ENCODE measurements around the gene BTN2A1.
A peak's percentile ranks its signal among the peaks of the same experiment; 100 is the strongest.

BTN2A1 gene

DNA sequence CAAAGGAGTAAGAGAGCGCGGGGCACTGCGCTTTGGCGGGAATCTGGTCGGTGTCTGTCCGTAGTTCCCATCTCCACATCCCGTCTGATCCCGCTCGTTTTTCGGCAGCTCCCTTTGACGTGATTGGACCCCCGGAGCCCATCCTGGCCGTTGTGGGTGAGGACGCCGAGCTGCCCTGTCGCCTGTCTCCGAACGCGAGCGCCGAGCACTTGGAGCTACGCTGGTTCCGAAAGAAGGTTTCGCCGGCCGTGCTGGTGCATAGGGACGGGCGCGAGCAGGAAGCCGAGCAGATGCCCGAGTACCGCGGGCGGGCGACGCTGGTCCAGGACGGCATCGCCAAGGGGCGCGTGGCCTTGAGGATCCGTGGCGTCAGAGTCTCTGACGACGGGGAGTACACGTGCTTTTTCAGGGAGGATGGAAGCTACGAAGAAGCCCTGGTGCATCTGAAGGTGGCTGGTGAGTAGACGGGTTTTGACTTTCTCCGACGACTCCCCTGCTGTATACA, 43.8 kb downstream of the BTN2A1 start:
- peak overlapping the region; percentile 48 for H3K4me3 ChIP-seq (ENCODE audit: low read length)

DNA sequence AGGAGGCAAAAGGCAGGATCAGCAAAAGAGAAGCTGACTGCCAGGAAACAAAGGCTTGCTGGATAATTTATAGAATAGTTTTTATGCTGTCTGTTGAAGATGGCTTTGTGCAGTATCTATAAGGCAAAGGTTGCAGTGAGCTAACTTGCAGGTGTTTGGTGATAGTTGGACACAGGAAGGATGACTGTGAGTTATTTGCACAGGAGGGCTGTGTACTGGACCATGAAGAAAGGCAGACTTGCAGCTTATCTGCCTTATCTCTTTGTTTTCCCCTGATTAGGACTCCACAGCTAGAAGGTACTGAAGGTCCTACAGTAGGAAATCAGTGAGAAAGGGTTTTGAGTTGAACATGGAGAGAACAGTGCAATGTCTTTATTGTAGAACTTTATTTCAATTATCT, 44.4 kb downstream of the BTN2A1 start:
- Histone ChIP-seq H3K9me2 (replicated peaks; ENCODE audit: control insufficient read depth, low read length) (no peaks in the 10 kb centered on the region), H3K9me3 (ENCODE audit: control insufficient read depth, insufficient read depth, low read length) (no peaks in the 10 kb centered on the region), H3K36me3 (ENCODE audit: control insufficient read depth, low read length) (no peaks in the 10 kb centered on the region), H3K4me3 (ENCODE audit: low read length) (peak overlapping the region; percentile 48), H3K4me1 (ENCODE audit: control insufficient read depth, low read length) (peaks cover 37% of the 10 kb centered on the region), H3K27ac (ENCODE audit: low read depth, low read length) (peak overlapping the region; percentile 65), H4K20me1 (ENCODE audit: control insufficient read depth, insufficient read depth, low read depth, low read length) (no peaks in the 10 kb centered on the region), H3F3A (ENCODE audit: control insufficient read depth, insufficient read depth) (0 out of 2 replicates have a peak, but pooled peaks cover 2% of the 10 kb centered on the region), H3K79me2 (ENCODE audit: control insufficient read depth, low read length) (no peaks in the 10 kb centered on the region), H3K4me2 (ENCODE audit: low read length) (peak overlapping the region; percentile 70), H3K27me3 (ENCODE audit: control insufficient read depth, low read length) (no peaks in the 10 kb centered on the region)
- TF ChIP-seq, protein P1, sequence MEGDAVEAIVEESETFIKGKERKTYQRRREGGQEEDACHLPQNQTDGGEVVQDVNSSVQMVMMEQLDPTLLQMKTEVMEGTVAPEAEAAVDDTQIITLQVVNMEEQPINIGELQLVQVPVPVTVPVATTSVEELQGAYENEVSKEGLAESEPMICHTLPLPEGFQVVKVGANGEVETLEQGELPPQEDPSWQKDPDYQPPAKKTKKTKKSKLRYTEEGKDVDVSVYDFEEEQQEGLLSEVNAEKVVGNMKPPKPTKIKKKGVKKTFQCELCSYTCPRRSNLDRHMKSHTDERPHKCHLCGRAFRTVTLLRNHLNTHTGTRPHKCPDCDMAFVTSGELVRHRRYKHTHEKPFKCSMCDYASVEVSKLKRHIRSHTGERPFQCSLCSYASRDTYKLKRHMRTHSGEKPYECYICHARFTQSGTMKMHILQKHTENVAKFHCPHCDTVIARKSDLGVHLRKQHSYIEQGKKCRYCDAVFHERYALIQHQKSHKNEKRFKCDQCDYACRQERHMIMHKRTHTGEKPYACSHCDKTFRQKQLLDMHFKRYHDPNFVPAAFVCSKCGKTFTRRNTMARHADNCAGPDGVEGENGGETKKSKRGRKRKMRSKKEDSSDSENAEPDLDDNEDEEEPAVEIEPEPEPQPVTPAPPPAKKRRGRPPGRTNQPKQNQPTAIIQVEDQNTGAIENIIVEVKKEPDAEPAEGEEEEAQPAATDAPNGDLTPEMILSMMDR (IDR thresholded peaks at IDR 0.05; ENCODE audit: low read depth, low read length, poor library complexity, severe bottlenecking) = no peak
- TF ChIP-seq EZH2phosphoT487 (IDR thresholded peaks at IDR 0.05; ENCODE audit: borderline replicate concordance, low read length) = no peak

More for the DNA sequence above, 43.8 kb downstream of the BTN2A1 start:
- Histone ChIP-seq H3K27me3 (ENCODE audit: control insufficient read depth, low read length) (no peaks in the 10 kb centered on the region), H3K9me3 (ENCODE audit: control insufficient read depth, insufficient read depth, low read length) (no peaks in the 10 kb centered on the region), H3K4me1 (ENCODE audit: control insufficient read depth, low read length) (peaks cover 37% of the 10 kb centered on the region), H3F3A (ENCODE audit: control insufficient read depth, insufficient read depth) (0 out of 2 replicates have a peak, but pooled peaks cover 3% of the 10 kb centered on the region), H3K79me2 (ENCODE audit: control insufficient read depth, low read length) (no peaks in the 10 kb centered on the region), H3K27ac (ENCODE audit: low read depth, low read length) (peak overlapping the region; percentile 65), H3K36me3 (ENCODE audit: control insufficient read depth, low read length) (no peaks in the 10 kb centered on the region), H3K9me2 (replicated peaks; ENCODE audit: control insufficient read depth, low read length) (no peaks in the 10 kb centered on the region), H4K20me1 (ENCODE audit: control insufficient read depth, insufficient read depth, low read depth, low read length) (no peaks in the 10 kb centered on the region), H3K4me2 (ENCODE audit: low read length) (peak overlapping the region; percentile 70)
- TF ChIP-seq, protein P1 (IDR thresholded peaks at IDR 0.05; ENCODE audit: low read depth, low read length, poor library complexity, severe bottlenecking) = no peak
- TF ChIP-seq EZH2phosphoT487 (IDR thresholded peaks at IDR 0.05; ENCODE audit: borderline replicate concordance, low read length) = no peak

DNA sequence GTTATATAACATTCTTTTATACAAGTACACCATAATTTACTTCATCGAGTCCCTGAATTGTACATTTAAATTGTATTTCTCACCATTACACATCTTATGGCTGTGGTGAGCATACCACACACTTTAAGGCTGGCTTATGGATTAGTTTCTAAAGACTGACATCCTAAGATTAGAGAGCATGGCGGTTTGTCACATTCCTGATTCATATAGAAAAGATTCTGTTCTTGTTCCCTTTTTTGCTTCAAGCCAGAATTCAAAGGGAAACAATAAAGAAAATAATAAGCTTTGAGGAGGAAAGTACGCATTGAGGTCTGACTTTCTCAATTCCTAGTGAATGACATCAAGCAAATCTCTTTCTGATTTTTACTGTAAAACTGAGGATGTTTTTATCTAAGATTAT, 44.9 kb downstream of the BTN2A1 start:
- H3K4me3 ChIP-seq (ENCODE audit: low read length) = peak overlapping the region; percentile 48
- H3K36me3 ChIP-seq (ENCODE audit: control insufficient read depth, low read length) = no peaks in the 10 kb centered on the region
- H3K79me2 ChIP-seq (ENCODE audit: control insufficient read depth, low read length) = no peaks in the 10 kb centered on the region
- peak overlapping the region; percentile 65 for H3K27ac ChIP-seq (ENCODE audit: low read depth, low read length)
- no peaks in the 10 kb centered on the region for H4K20me1 ChIP-seq (ENCODE audit: control insufficient read depth, insufficient read depth, low read depth, low read length)
- H3K9me3 ChIP-seq (ENCODE audit: control insufficient read depth, insufficient read depth, low read length) = no peaks in the 10 kb centered on the region
- H3F3A ChIP-seq (ENCODE audit: control insufficient read depth, insufficient read depth) = no peaks in the 10 kb centered on the region
- H3K9me2 ChIP-seq (replicated peaks; ENCODE audit: control insufficient read depth, low read length) = no peaks in the 10 kb centered on the region
- no peak for TF ChIP-seq EZH2phosphoT487 (IDR thresholded peaks at IDR 0.05; ENCODE audit: borderline replicate concordance, low read length)
- TF ChIP-seq, protein P1 (IDR thresholded peaks at IDR 0.05; ENCODE audit: low read depth, low read length, poor library complexity, severe bottlenecking) = no peak
- H3K4me2 ChIP-seq (ENCODE audit: low read length) = peak overlapping the region; percentile 70
- no peaks in the 10 kb centered on the region for H3K27me3 ChIP-seq (ENCODE audit: control insufficient read depth, low read length)
- peaks cover 32% of the 10 kb centered on the region for H3K4me1 ChIP-seq (ENCODE audit: control insufficient read depth, low read length)

Data from DOHH2 (cell line).